Measurements from ENCODE around the gene PMIS2.
"Not testable (repeated sequence)": the region's sequence is repeated elsewhere in the genome, so short reads cannot be mapped to it uniquely, and the experiment has no call there.

PMIS2 gene

GRCh38 chr19:35582760-35583159 is 3.2 kb upstream of the PMIS2 start:
- Histone ChIP-seq H4K20me1 (ENCODE audit: insufficient read depth, low read length, poor library complexity, severe bottlenecking) (no peaks in the 10 kb centered on the region), H3K4me3 (ENCODE audit: low read length, poor library complexity, severe bottlenecking) (no peak overlapping the region), H3K27me3 (ENCODE audit: insufficient read depth, low read length, poor library complexity, severe bottlenecking) (no peaks in the 10 kb centered on the region), H3K4me1 (ENCODE audit: insufficient read depth, low read length, poor library complexity, severe bottlenecking) (no peaks in the 10 kb centered on the region), H3K9me2 (replicated peaks; ENCODE audit: low read depth, low read length) (no peaks in the 10 kb centered on the region), H3K9me3 (ENCODE audit: insufficient read depth, low read depth, low read length) (no peaks in the 10 kb centered on the region), H3K36me3 (ENCODE audit: insufficient read depth, low read length) (no peaks in the 10 kb centered on the region), H3F3A (ENCODE audit: low read depth) (no peaks in the 10 kb centered on the region), H3K4me2 (ENCODE audit: low read depth, low read length, poor library complexity, severe bottlenecking) (no peak overlapping the region), H3K9ac (ENCODE audit: low read depth, low read length, poor library complexity, severe bottlenecking) (no peak overlapping the region), H3K79me2 (ENCODE audit: insufficient read depth, low read length) (no peaks in the 10 kb centered on the region), H2AFZ (ENCODE audit: low read length) (no peak overlapping the region)
- TF ChIP-seq EZH2phosphoT487 (IDR thresholded peaks at IDR 0.05; ENCODE audit: borderline replicate concordance): no peak
- no peak for TF ChIP-seq CTCF (conservative IDR thresholded peaks at IDR 0.05; ENCODE audit: low read length)

- H3K4me3 ChIP-seq (ENCODE audit: low read length, poor library complexity, severe bottlenecking): no peak overlapping the region
- no peaks in the 10 kb centered on the region for H3K4me1 ChIP-seq (ENCODE audit: insufficient read depth, low read length, poor library complexity, severe bottlenecking)
- H3K79me2 ChIP-seq (ENCODE audit: insufficient read depth, low read length): no peaks in the 10 kb centered on the region
- H3K27me3 ChIP-seq (ENCODE audit: insufficient read depth, low read length, poor library complexity, severe bottlenecking): no peaks in the 10 kb centered on the region
- TF ChIP-seq CTCF (conservative IDR thresholded peaks at IDR 0.05; ENCODE audit: low read length): no peak
- TF ChIP-seq EZH2phosphoT487 (IDR thresholded peaks at IDR 0.05; ENCODE audit: borderline replicate concordance): no peak
- H4K20me1 ChIP-seq (ENCODE audit: insufficient read depth, low read length, poor library complexity, severe bottlenecking): no peaks in the 10 kb centered on the region
- H3K9me2 ChIP-seq (replicated peaks; ENCODE audit: low read depth, low read length): no peaks in the 10 kb centered on the region
- no peak overlapping the region for H2AFZ ChIP-seq (ENCODE audit: low read length)
- H3K9me3 ChIP-seq (ENCODE audit: insufficient read depth, low read depth, low read length): no peaks in the 10 kb centered on the region
- no peak overlapping the region for H3K4me2 ChIP-seq (ENCODE audit: low read depth, low read length, poor library complexity, severe bottlenecking)
- H3F3A ChIP-seq (ENCODE audit: low read depth): no peaks in the 10 kb centered on the region
- no peaks in the 10 kb centered on the region for H3K36me3 ChIP-seq (ENCODE audit: insufficient read depth, low read length)
- no peak overlapping the region for H3K9ac ChIP-seq (ENCODE audit: low read depth, low read length, poor library complexity, severe bottlenecking)
These were observed 1.3 kb downstream of the PMIS2 start for GRCh38 chr19:35587321-35587720.

- Histone ChIP-seq H3F3A (ENCODE audit: low read depth) (no peaks in the 10 kb centered on the region), H4K20me1 (ENCODE audit: insufficient read depth, low read length, poor library complexity, severe bottlenecking) (no peaks in the 10 kb centered on the region), H3K9me2 (replicated peaks; ENCODE audit: low read depth, low read length) (no peaks in the 10 kb centered on the region), H3K4me1 (ENCODE audit: insufficient read depth, low read length, poor library complexity, severe bottlenecking) (no peaks in the 10 kb centered on the region), H3K36me3 (ENCODE audit: insufficient read depth, low read length) (no peaks in the 10 kb centered on the region), H2AFZ (ENCODE audit: low read length) (no peak overlapping the region), H3K4me2 (ENCODE audit: low read depth, low read length, poor library complexity, severe bottlenecking) (no peak overlapping the region), H3K27me3 (ENCODE audit: insufficient read depth, low read length, poor library complexity, severe bottlenecking) (no peaks in the 10 kb centered on the region), H3K9me3 (ENCODE audit: insufficient read depth, low read depth, low read length) (no peaks in the 10 kb centered on the region), H3K4me3 (ENCODE audit: low read length, poor library complexity, severe bottlenecking) (no peak overlapping the region), H3K9ac (ENCODE audit: low read depth, low read length, poor library complexity, severe bottlenecking) (no peak overlapping the region), H3K79me2 (ENCODE audit: insufficient read depth, low read length) (no peaks in the 10 kb centered on the region)
- TF ChIP-seq EZH2phosphoT487 (IDR thresholded peaks at IDR 0.05; ENCODE audit: borderline replicate concordance): no peak
These were observed 4.9 kb downstream of the PMIS2 start for GRCh38 chr19:35590875-35591274.

GRCh38 chr19:35592226-35592625 is 6.3 kb downstream of the PMIS2 start:
- Histone ChIP-seq H2AFZ (ENCODE audit: low read length) (peak overlapping the region; percentile 68; the same call in 1 of the 2 replicates), H3K4me2 (ENCODE audit: low read depth, low read length, poor library complexity, severe bottlenecking) (no peak overlapping the region), H3F3A (ENCODE audit: low read depth) (no peaks in the 10 kb centered on the region), H3K4me3 (ENCODE audit: low read length, poor library complexity, severe bottlenecking) (no peak overlapping the region), H3K9me3 (ENCODE audit: insufficient read depth, low read depth, low read length) (no peaks in the 10 kb centered on the region), H3K79me2 (ENCODE audit: insufficient read depth, low read length) (no peaks in the 10 kb centered on the region), H3K4me1 (ENCODE audit: insufficient read depth, low read length, poor library complexity, severe bottlenecking) (no peaks in the 10 kb centered on the region), H3K36me3 (ENCODE audit: insufficient read depth, low read length) (no peaks in the 10 kb centered on the region), H4K20me1 (ENCODE audit: insufficient read depth, low read length, poor library complexity, severe bottlenecking) (no peaks in the 10 kb centered on the region), H3K9me2 (replicated peaks; ENCODE audit: low read depth, low read length) (no peaks in the 10 kb centered on the region), H3K9ac (ENCODE audit: low read depth, low read length, poor library complexity, severe bottlenecking) (no peak overlapping the region), H3K27me3 (ENCODE audit: insufficient read depth, low read length, poor library complexity, severe bottlenecking) (no peaks in the 10 kb centered on the region)
- TF ChIP-seq EZH2phosphoT487 (IDR thresholded peaks at IDR 0.05; ENCODE audit: borderline replicate concordance) (no peak), CTCF (conservative IDR thresholded peaks at IDR 0.05; ENCODE audit: low read length) (peak; percentile 67)

GRCh38 chr19:35595026-35595425 is 9.1 kb downstream of the PMIS2 start:
- H3K27me3 ChIP-seq (ENCODE audit: insufficient read depth, low read length, poor library complexity, severe bottlenecking); H3K9ac ChIP-seq (ENCODE audit: low read depth, low read length, poor library complexity, severe bottlenecking); H3F3A ChIP-seq (ENCODE audit: low read depth); H3K9me2 ChIP-seq (replicated peaks; ENCODE audit: low read depth, low read length); H3K79me2 ChIP-seq (ENCODE audit: insufficient read depth, low read length); H3K36me3 ChIP-seq (ENCODE audit: insufficient read depth, low read length); H4K20me1 ChIP-seq (ENCODE audit: insufficient read depth, low read length, poor library complexity, severe bottlenecking); H3K4me2 ChIP-seq (ENCODE audit: low read depth, low read length, poor library complexity, severe bottlenecking); H2AFZ ChIP-seq (ENCODE audit: low read length); H3K9me3 ChIP-seq (ENCODE audit: insufficient read depth, low read depth, low read length); H3K4me3 ChIP-seq (ENCODE audit: low read length, poor library complexity, severe bottlenecking); H3K4me1 ChIP-seq (ENCODE audit: insufficient read depth, low read length, poor library complexity, severe bottlenecking): not testable (repeated sequence)

Measured in Loucy (cell line).